DMS153 (cell line): ENCODE data around the gene CYP4Z1.
"Not testable (repeated sequence)": the region's sequence is repeated elsewhere in the genome, so short reads cannot be mapped to it uniquely, and the experiment has no call there.

Experiments
- DNase-seq: peaks from one replicate; lab custom pipeline; 2025; lab: John Stamatoyannopoulos, UW

Gene CYP4Z1

GRCh38 chr1:47067097-47067594 is at the start of gene CYP4Z1:
CYP4Z1 (plus strand) TSS chr1:47067231; CDS start chr1:47067491, 260 bp downstream.
- no peak for DNase-seq

GRCh38 chr1:47021070-47021469 is 46.0 kb upstream of the CYP4Z1 start:
- DNase-seq: no peak

GRCh38 chr1:47023268-47024140 is 43.5 kb upstream of the CYP4Z1 start, which contains the start of gene CYP4X1:
CYP4X1 (plus strand) TSS chr1:47023669; CDS start chr1:47023818, 149 bp downstream.
- peak; percentile 31 for DNase-seq

GRCh38 chr1:47024141-47024801 is 42.8 kb upstream of the CYP4Z1 start:
- no peak for DNase-seq

- no peak for DNase-seq
Observed at GRCh38 chr1:47030170-47030805, 36.7 kb upstream of the CYP4Z1 start.

- DNase-seq: peak; percentile 46
Observed at GRCh38 chr1:47031059-47031458, 36.0 kb upstream of the CYP4Z1 start.

- DNase-seq: no peak
Observed at GRCh38 chr1:47031585-47031984, 35.4 kb upstream of the CYP4Z1 start.

GRCh38 chr1:47036764-47037163 is 30.3 kb upstream of the CYP4Z1 start:
- DNase-seq: no peak

- DNase-seq: no peak
Observed at GRCh38 chr1:47059376-47059775, 7.7 kb upstream of the CYP4Z1 start.

GRCh38 chr1:47069080-47069479 is 2.0 kb downstream of the CYP4Z1 start:
- not testable (repeated sequence) for DNase-seq

- not testable (repeated sequence) for DNase-seq
Observed at GRCh38 chr1:47069509-47069908, 2.5 kb downstream of the CYP4Z1 start.

- not testable (repeated sequence) for DNase-seq
Observed at GRCh38 chr1:47089356-47089755, 22.3 kb downstream of the CYP4Z1 start.

- DNase-seq: not testable (repeated sequence)
Observed at GRCh38 chr1:47091476-47091875, 24.4 kb downstream of the CYP4Z1 start.

GRCh38 chr1:47104816-47105215 is 37.8 kb downstream of the CYP4Z1 start:
- DNase-seq: no peak

- no peak for DNase-seq
Observed at GRCh38 chr1:47106792-47107191, 39.8 kb downstream of the CYP4Z1 start.

- not testable (repeated sequence) for DNase-seq
Observed at GRCh38 chr1:47107851-47108574, 41.0 kb downstream of the CYP4Z1 start.

- DNase-seq: not testable (repeated sequence)
Observed at GRCh38 chr1:47109482-47109881, 42.5 kb downstream of the CYP4Z1 start.

- no peak for DNase-seq
Observed at GRCh38 chr1:47113178-47113577, 46.1 kb downstream of the CYP4Z1 start.

GRCh38 chr1:47121039-47121438 is 54.0 kb downstream of the CYP4Z1 start:
- DNase-seq: not testable (repeated sequence)

- DNase-seq: not testable (repeated sequence)
Observed at GRCh38 chr1:47124834-47125233, 57.8 kb downstream of the CYP4Z1 start.

- DNase-seq: not testable (repeated sequence)
Observed at GRCh38 chr1:47126997-47127396, 60.0 kb downstream of the CYP4Z1 start.

- no peak for DNase-seq
Observed at GRCh38 chr1:47128221-47128620, 61.2 kb downstream of the CYP4Z1 start.
